ENCODE results near the gene FCHSD1.

FCHSD1 gene

GRCh38 chr5:141618804-141619554 is 32.2 kb downstream of the FCHSD1 start, which contains the start of gene DIAPH1:
Gene DIAPH1 (minus strand): TSS chr5:141619000. CDS start chr5:141618914, 86 bp downstream.
- DNase-seq (ENCODE audit: low read depth), result peak; percentile 99
- peak; percentile 76 for TF ChIP-seq CTCF (IDR thresholded peaks at IDR 0.05; ENCODE audit: insufficient read depth, low read depth, low read length, missing control alignments)
- H3K4me3 ChIP-seq (ENCODE audit: low read length), result peak within 1 kb of the TSS; percentile 80

GRCh38 chr5:141618030-141618803 is 33.0 kb downstream of the FCHSD1 start:
- TF ChIP-seq CTCF (IDR thresholded peaks at IDR 0.05; ENCODE audit: insufficient read depth, low read depth, low read length, missing control alignments), result no peak
- peak overlapping the region; percentile 80 for H3K4me3 ChIP-seq (ENCODE audit: low read length)
- peak; percentile 80 for DNase-seq (ENCODE audit: low read depth)

GRCh38 chr5:141617682-141618029 is 33.6 kb downstream of the FCHSD1 start:
- peak; percentile 39 for DNase-seq (ENCODE audit: low read depth)
- H3K4me3 ChIP-seq (ENCODE audit: low read length), result peak overlapping the region; percentile 80
- TF ChIP-seq CTCF (IDR thresholded peaks at IDR 0.05; ENCODE audit: insufficient read depth, low read depth, low read length, missing control alignments), result no peak

- peak overlapping the region; percentile 80 for H3K4me3 ChIP-seq (ENCODE audit: low read length)
Measured at GRCh38 chr5:141617128-141617527, 34.1 kb downstream of the FCHSD1 start.

GRCh38 chr5:141615991-141616720 is 35.1 kb downstream of the FCHSD1 start:
- no peak for TF ChIP-seq CTCF (IDR thresholded peaks at IDR 0.05; ENCODE audit: insufficient read depth, low read depth, low read length, missing control alignments)
- H3K4me3 ChIP-seq (ENCODE audit: low read length), result no peak overlapping the region
- DNase-seq (ENCODE audit: low read depth), result no peak

More at GRCh38 chr5:141617128-141617527, 34.1 kb downstream of the FCHSD1 start:
- no peak for DNase-seq (ENCODE audit: low read depth)
- no peak for TF ChIP-seq CTCF (IDR thresholded peaks at IDR 0.05; ENCODE audit: insufficient read depth, low read depth, low read length, missing control alignments)

GRCh38 chr5:141613344-141613743 is 37.9 kb downstream of the FCHSD1 start:
- no peak overlapping the region for H3K4me3 ChIP-seq (ENCODE audit: low read length)
- TF ChIP-seq CTCF (IDR thresholded peaks at IDR 0.05; ENCODE audit: insufficient read depth, low read depth, low read length, missing control alignments), result no peak

More at GRCh38 chr5:141613344-141613743, 37.9 kb downstream of the FCHSD1 start:
- no peak for DNase-seq (ENCODE audit: low read depth)
